GM12878 (cell line): Measurements from ENCODE around the gene ANKRD53. TPM values are rescaled to one million over a fixed set of nuclear protein-coding genes. Genes with fewer than 3 reads are reported as not detected.

Source experiments
- ATAC-seq: fragments of 200-7000 bp; cut with Tn5 transposase; 3 replicates; pipeline ENCODE4 v1.9.1; 2020; ENCODE audit warnings: mild to moderate bottlenecking, moderate library complexity
- BruUV-seq: library from RNA; stranded (reverse); fragments of 400-500 nt; replicated peaks from 2 replicates; lab custom pipeline; 2021; lab: Mats Ljungman, UMichigan
- CTCF ChIA-PET: fragments of 300-600 bp; sonication (Branson Sonifier 250); formaldehyde crosslinking; extraction: SDS; loops from one replicate; lab custom pipeline; 2021; ENCODE audit warnings: inconsistent platforms; lab: Yijun Ruan, JAX
- POLR2A ChIA-PET: fragments of 350-600 bp; formaldehyde crosslinking; extraction: SDS; loops from one replicate; lab custom pipeline; 2021; ENCODE audit warnings: inconsistent platforms; lab: Charles Lee
- RAD21 ChIA-PET: fragments of 300-600 bp; sonication (Branson Sonifier 250); formaldehyde crosslinking; loops from one replicate; lab custom pipeline; 2023; ENCODE audit warnings: antibody characterized with exemption; ENCODE audit not compliant: unreplicated experiment; lab: Charles Lee
- SMC1A ChIA-PET: fragments of 300-600 bp; sonication (Branson Sonifier 250); formaldehyde crosslinking; loops from one replicate; lab custom pipeline; 2023; ENCODE audit not compliant: unreplicated experiment, uncharacterized antibody; lab: Charles Lee
- DNase-seq: peaks from one replicate; pipeline ENCODE4 v3.0.0-alpha.2; 2011; ENCODE audit warnings: low read depth, low spot score
- FAIRE-seq: peaks from 3 replicates; lab custom pipeline; 2011; peaks lifted over from hg19 to GRCh38; lab: Jason Lieb, UNC
- H2AFZ ChIP-seq: 2 replicates; pipeline ENCODE4 v1.6.0; 2011; ENCODE audit warnings: low read depth, low read length, control low read depth; ENCODE audit not compliant: control insufficient read depth
- H3K27ac ChIP-seq: 2 replicates; pipeline ENCODE4 v1.5.1; 2011; ENCODE audit warnings: control low read depth; ENCODE audit not compliant: control insufficient read depth, insufficient read depth
- H3K27me3 ChIP-seq, 2 experiments: replicated peaks in 1 of 2; 2 replicates each; pipeline versions ENCODE4 v1.6.0 to v1.6.1; 2011; ENCODE audit warnings: low read length in 1 of 2; ENCODE audit not compliant: control insufficient read depth in 2 of 2, insufficient read depth in 2 of 2
- H3K36me3 ChIP-seq, 2 experiments: 2 replicates each; pipeline ENCODE4 v1.5.1; 2011; ENCODE audit warnings: low read length in 1 of 2; ENCODE audit not compliant: control insufficient read depth in 2 of 2, insufficient read depth in 2 of 2
- H3K4me1 ChIP-seq: 2 replicates; pipeline ENCODE4 v1.6.1; 2011; ENCODE audit warnings: mild to moderate bottlenecking, low read length, moderate library complexity, mixed read lengths; ENCODE audit not compliant: control insufficient read depth, insufficient read depth
- H3K4me2 ChIP-seq: 2 replicates; pipeline ENCODE4 v1.6.0; 2011; ENCODE audit warnings: control low read depth; ENCODE audit not compliant: control insufficient read depth, insufficient read depth
- H3K4me3 ChIP-seq: fragments of 200-600 bp; sonication (generic); 2 replicates; pipeline ENCODE4 v1.5.1; 2016
- H3K79me2 ChIP-seq: 2 replicates; pipeline ENCODE4 v1.6.0; 2011; ENCODE audit warnings: low read length; ENCODE audit not compliant: control insufficient read depth, insufficient read depth
- H3K9ac ChIP-seq: 2 replicates; pipeline ENCODE4 v1.8.0; 2011; ENCODE audit warnings: low read length, control low read depth, mixed read lengths; ENCODE audit not compliant: control insufficient read depth, insufficient read depth
- H3K9me3 ChIP-seq: replicated peaks from 3 replicates; pipeline ENCODE4 v1.5.1; 2011; ENCODE audit warnings: mild to moderate bottlenecking, low read length; ENCODE audit not compliant: control insufficient read depth, insufficient read depth
- H4K20me1 ChIP-seq: 2 replicates; pipeline ENCODE4 v1.6.0; 2011; ENCODE audit not compliant: control insufficient read depth, insufficient read depth
- EGR1 ChIP-seq, 2 experiments: IDR thresholded peaks; 1 replicate in 1 of 2; 2 replicates in 1 of 2; pipeline ENCODE4 v1.6.1; 2011 to 2012; ENCODE audit warnings: low read depth in 2 of 2, low read length in 2 of 2, borderline replicate concordance in 1 of 2, mild to moderate bottlenecking in 1 of 2, moderate library complexity in 1 of 2
- GATAD2B ChIP-seq: fragments of 450-650 bp; conservative IDR thresholded peaks from 2 replicates; pipeline ENCODE4 v1.6.1; 2017; ENCODE audit warnings: low read depth, mild to moderate bottlenecking, moderate library complexity
- IKZF2 ChIP-seq, 2 experiments: fragments of 450-650 bp; IDR thresholded peaks; 2 replicates each; pipeline ENCODE4 v1.6.1; 2017; ENCODE audit warnings: mild to moderate bottlenecking in 2 of 2, moderate library complexity in 2 of 2
- RUNX3 ChIP-seq: IDR thresholded peaks from 2 replicates; pipeline ENCODE4 v1.6.1; 2012; ENCODE audit warnings: low read length, inconsistent platforms
- ZNF274 ChIP-seq: IDR thresholded peaks from one replicate; pipeline ENCODE4 v1.8.0; 2011; ENCODE audit not compliant: insufficient read length, insufficient read depth
- WGBS: methylation state at CpG from one replicate; pipeline ENCODE4 v1.1.6; 2016; ENCODE audit warnings: low lambda C conversion rate; ENCODE audit not compliant: insufficient replicate concordance, insufficient coverage; ENCODE audit errors: missing lambda C conversion rate; 5-methylcytosine and 5-hydroxymethylcytosine counted together
- in situ Hi-C: fragments of 300-500 bp; cut with MboI; formaldehyde crosslinking; loops from 9 replicates; pipeline ENCODE4 v1.14.3; 2018; ENCODE audit warnings: mixed read lengths
- intact Hi-C: fragments of 100-400 bp; cut with micrococcal nuclease; formaldehyde crosslinking; loops from one replicate; pipeline ENCODE4 v1.14.2; 2022; ENCODE audit not compliant: unreplicated experiment
- polyA plus RNA-seq, 11 experiments: library from polyadenylated mRNA; depleted of rRNA in 4 of 11; unstranded in 6 of 11; stranded (reverse) in 5 of 11; fragments of >200 nt; fragmentation: Nextera tagmentation in 4 of 11; fragmentation: Illumina TruSeq in 1 of 11; extraction: Ambion mirVana in 4 of 11; extraction: Trizol in 1 of 11; gene quantifications; 1 replicate in 1 of 11; 2 replicates in 10 of 11; pipeline versions ENCODE4 v1.2.1 to v1.2.3, GENCODE V29; 2011 to 2016; ENCODE audit warnings: inconsistent platforms in 2 of 11, missing spikeins in 2 of 11, low read depth in 1 of 11
- total RNA-seq, 4 experiments: library from RNA; depleted of rRNA in 3 of 4; stranded (reverse); fragments of >200 nt in 3 of 4; fragmentation: Illumina TruSeq in 1 of 4; extraction: Trizol in 1 of 4; gene quantifications; 2 replicates each; pipeline versions ENCODE4 v1.2.1 to v1.2.3, GENCODE V29; 2013 to 2021

The ANKRD53 gene
- total and polyA plus RNA-seq, 10 of the 15 experiments (the other 5 are each of a cell fraction or from before 2014, with no cell fraction given) = 0.04 TPM; not detected in 8

- ChIA-PET SMC1A (no interaction called here), POLR2A (no interaction called here), RAD21 (no interaction called here), CTCF (interaction anchor here (2.3 kb wide), 1 partner anchor 10 kb away, joined by 8 read pairs; no protein-coding TSS in a partner anchor)
- intact Hi-C loops = no loop called here
- TF ChIP-seq RUNX3 (peak; percentile 52; the same call in 1 of the 2 replicates), GATAD2B (peak; percentile 3; the same call in 1 of the 2 replicates), IKZF2 (IDR thresholded peaks at IDR 0.05) (peak; percentile 34 to 50; a peak in 2 of 4 replicates), ZNF274 (no peak), EGR1 (IDR thresholded peaks at IDR 0.05; ENCODE audit: borderline replicate concordance in 1 of 2, low read depth in 2 of 2, low read length in 2 of 2) (peak in 1 of 2 experiments; percentile 85; a peak in 2 of 3 replicates)
- WGBS = 2% methylated on average over 34 of the region's 49 CpGs
- Histone ChIP-seq H3K27me3 (no peaks in the 10 kb centered on the region), H3K9ac (peak overlapping the region; percentile 81), H4K20me1 (no peaks in the 10 kb centered on the region), H3K79me2 (peaks cover 21% of the 10 kb centered on the region), H3K4me2 (peak overlapping the region; percentile 96), H3K9me3 (no peaks in the 10 kb centered on the region), H3K27ac (peak overlapping the region; percentile 57), H3K4me3 (peak overlapping the region; percentile 85), H3K36me3 (peaks cover 2 to 11% of the 10 kb centered on the region in 2 experiments; a peak in 3 of 4 replicates), H3K4me1 (peaks cover 9% of the 10 kb centered on the region), H2AFZ (peak overlapping the region; percentile 52)
- no peak for DNase-seq
- in situ Hi-C loops = no loop called here
- FAIRE-seq = peak; percentile 54
- BruUV-seq = no TSS peak
- peak; percentile 48 for ATAC-seq
Measured at GRCh38 chr2:70994009-70994698, 15.7 kb downstream of the ANKRD53 start.
